BE2C (cell line): ENCODE data around the gene MAEA.

Source experiments
- DNase-seq: peaks from one replicate; pipeline ENCODE4 v3.0.0-alpha.2; 2020
- H3K27me3 ChIP-seq: fragments of 250-450 bp; sonication (Bioruptor Pico); 2 replicates; pipeline ENCODE4 v1.5.1; 2020; ENCODE audit warnings: mild to moderate bottlenecking
- H3K36me3 ChIP-seq: fragments of 250-450 bp; sonication (Bioruptor Pico); 2 replicates; pipeline ENCODE4 v1.5.1; 2020; ENCODE audit warnings: mild to moderate bottlenecking
- H3K4me1 ChIP-seq: fragments of 250-450 bp; sonication (Bioruptor Pico); 2 replicates; pipeline ENCODE4 v1.5.1; 2020
- H3K4me3 ChIP-seq: 2 replicates; pipeline ENCODE4 v1.5.1; 2011; ENCODE audit warnings: low read depth, low read length
- H3K9me3 ChIP-seq: fragments of 250-450 bp; sonication (Bioruptor Pico); 2 replicates; pipeline ENCODE4 v1.5.1; 2020
- TF ChIP-seq, protein P1 (sequence below): IDR thresholded peaks from 2 replicates; pipeline ENCODE4 v1.5.1; 2012; ENCODE audit warnings: mild to moderate bottlenecking, low read depth, low read length

The MAEA gene

DNA sequence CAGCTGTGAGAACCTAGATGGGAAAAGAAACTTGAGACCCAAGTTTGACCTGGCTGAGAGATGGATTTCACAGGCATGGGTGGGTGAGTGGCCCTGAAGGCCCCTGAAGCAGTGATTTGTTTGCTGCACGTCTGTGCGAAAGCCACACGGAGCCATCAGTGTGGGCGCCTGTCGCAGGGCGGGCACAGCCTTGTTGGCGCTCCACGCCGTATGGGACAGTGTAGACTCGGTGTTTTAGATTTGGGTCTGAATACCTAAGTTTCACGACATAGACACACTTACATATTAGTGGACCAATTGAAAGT lies 35.4 kb downstream of the MAEA start:
- peaks cover 53% of the 10 kb centered on the region for H3K36me3 ChIP-seq

DNA sequence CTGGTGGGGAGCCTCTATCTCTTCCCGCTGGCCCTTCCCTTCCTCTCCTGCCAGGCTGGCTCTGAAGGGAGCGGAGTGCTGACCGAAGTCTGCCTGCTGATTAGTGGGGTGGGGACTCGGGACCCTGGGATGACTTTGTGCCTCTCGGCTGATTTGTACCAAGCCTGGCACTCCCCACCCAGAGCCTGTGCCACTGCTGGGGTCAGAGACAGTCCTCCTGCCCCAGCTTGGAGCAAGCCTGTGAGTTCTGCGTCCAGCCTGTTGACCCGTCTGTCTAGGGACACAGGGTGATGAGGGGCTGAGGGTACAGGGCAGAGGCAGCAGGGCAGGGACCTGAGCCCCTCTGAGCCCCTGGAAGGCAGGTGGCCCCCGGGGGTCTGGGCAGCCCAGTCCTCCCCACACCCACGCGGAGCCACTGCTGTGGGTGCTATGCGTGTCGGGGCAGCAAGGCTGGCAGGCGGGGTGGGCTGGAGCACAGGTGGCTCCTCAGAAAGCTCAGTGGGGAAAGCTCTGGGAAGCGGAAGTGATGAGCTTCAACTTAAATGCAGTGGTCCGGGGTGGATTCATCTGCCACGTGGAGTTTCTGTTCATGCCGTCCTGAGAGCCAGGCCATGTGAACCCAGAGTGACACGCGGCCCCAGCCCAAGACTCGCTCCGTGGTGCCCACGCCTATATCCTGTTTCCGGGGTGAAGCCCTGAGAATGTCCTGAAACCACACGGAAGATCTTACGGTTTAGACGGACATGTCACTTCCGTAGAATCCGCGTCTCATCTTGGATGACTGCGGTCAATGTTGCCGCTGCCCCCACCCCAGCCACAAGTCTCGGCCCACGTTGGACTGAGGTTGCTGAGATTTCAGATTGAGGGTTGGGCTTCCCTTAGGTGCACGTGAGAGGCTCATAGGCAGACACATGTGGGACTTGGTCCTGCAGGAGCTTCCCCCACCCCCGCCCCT lies 36.3 kb downstream of the MAEA start:
- Histone ChIP-seq H3K4me3 (no peak overlapping the region), H3K36me3 (peaks cover 53% of the 10 kb centered on the region), H3K4me1 (no peaks in the 10 kb centered on the region), H3K9me3 (no peaks in the 10 kb centered on the region), H3K27me3 (no peaks in the 10 kb centered on the region)
- TF ChIP-seq, protein P1, sequence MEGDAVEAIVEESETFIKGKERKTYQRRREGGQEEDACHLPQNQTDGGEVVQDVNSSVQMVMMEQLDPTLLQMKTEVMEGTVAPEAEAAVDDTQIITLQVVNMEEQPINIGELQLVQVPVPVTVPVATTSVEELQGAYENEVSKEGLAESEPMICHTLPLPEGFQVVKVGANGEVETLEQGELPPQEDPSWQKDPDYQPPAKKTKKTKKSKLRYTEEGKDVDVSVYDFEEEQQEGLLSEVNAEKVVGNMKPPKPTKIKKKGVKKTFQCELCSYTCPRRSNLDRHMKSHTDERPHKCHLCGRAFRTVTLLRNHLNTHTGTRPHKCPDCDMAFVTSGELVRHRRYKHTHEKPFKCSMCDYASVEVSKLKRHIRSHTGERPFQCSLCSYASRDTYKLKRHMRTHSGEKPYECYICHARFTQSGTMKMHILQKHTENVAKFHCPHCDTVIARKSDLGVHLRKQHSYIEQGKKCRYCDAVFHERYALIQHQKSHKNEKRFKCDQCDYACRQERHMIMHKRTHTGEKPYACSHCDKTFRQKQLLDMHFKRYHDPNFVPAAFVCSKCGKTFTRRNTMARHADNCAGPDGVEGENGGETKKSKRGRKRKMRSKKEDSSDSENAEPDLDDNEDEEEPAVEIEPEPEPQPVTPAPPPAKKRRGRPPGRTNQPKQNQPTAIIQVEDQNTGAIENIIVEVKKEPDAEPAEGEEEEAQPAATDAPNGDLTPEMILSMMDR = no peak
- no peak for DNase-seq

More for the DNA sequence above, 35.4 kb downstream of the MAEA start:
- TF ChIP-seq, protein P1 = no peak
- Histone ChIP-seq H3K27me3 (no peaks in the 10 kb centered on the region), H3K4me3 (no peak overlapping the region), H3K9me3 (no peaks in the 10 kb centered on the region), H3K4me1 (no peaks in the 10 kb centered on the region)
- no peak for DNase-seq

DNA sequence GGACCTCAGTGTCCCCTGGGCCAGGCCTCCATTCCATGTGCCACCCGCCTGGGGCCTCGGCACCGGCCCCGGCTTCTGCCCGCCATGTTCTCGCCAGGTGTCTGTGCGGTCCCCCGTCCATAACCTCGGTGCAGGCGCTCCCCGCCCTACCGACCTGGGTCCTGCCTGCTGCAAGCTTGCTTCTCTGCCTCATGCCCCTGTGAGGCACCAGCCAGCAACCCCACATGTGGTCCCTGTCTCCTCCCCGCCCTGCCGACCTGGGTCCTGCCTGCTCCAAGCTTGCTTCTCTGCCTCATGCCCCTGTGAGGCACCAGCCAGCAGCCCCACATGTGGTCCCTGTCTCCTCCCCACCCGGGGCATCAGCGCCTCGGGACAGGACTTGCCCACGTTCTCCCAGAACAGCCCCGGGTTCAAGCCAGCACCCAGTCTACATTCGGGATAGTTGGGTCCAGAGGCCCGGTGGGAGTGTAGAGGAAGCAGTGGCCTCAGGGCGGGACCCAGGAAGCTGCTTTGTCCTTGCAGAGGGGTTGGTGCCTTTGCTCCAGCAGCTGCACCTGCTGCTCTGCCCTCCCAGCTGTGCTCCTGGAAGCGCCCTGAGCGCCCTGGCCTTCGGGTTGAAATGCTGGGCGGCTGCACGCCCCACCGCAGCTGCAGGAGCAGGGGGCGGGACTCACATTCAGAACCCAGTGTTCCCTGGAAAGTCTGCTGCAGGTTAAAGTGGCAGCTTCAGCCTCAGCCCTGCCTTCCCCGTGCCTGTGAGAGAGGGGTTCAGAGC lies 37.2 kb downstream of the MAEA start:
- no peak for DNase-seq
- TF ChIP-seq, protein P1 = no peak
- H3K4me3 ChIP-seq = no peak overlapping the region
- no peaks in the 10 kb centered on the region for H3K9me3 ChIP-seq
- H3K4me1 ChIP-seq = no peaks in the 10 kb centered on the region
- H3K36me3 ChIP-seq = peaks cover 58% of the 10 kb centered on the region
- no peaks in the 10 kb centered on the region for H3K27me3 ChIP-seq

DNA sequence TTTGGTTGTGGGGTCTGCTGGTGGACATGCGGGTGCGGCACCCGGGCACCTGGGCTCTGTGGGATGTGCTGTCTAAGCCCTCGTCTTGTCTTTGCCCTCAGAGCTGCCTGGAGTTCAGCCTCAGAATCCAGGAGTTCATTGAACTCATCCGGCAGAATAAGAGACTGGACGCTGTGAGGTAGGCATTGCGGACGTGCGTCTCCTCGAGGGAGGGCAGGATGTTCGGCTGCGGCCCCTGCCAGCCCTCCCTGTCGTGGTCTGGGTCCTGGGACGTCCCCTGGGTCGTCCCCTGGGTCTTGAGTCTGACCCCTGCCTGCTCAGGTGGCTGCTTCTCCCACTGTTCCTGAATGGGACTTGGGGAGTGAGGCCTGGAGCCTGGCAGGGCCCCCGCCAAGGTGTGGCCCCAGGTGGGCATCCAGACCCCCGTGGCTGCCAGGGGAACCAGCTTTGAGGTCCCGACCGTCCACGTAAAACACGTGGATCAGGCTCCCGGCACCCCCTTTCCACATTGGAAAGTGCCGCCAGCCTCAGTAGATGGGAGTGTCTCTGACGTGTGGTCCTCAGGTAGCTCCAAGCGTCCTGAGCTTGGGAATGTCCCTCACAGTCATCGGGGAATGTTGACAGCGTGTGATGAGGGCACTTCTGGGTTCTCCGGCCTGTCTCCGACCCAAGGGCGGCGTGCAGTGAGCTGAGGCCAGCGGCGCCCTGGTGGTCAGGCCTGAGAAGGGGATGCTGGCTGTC lies 38.0 kb downstream of the MAEA start:
- Histone ChIP-seq H3K4me1 (no peaks in the 10 kb centered on the region), H3K4me3 (no peak overlapping the region), H3K9me3 (no peaks in the 10 kb centered on the region), H3K27me3 (no peaks in the 10 kb centered on the region), H3K36me3 (peaks cover 56% of the 10 kb centered on the region)
- no peak for DNase-seq
- TF ChIP-seq, protein P1 = no peak

DNA sequence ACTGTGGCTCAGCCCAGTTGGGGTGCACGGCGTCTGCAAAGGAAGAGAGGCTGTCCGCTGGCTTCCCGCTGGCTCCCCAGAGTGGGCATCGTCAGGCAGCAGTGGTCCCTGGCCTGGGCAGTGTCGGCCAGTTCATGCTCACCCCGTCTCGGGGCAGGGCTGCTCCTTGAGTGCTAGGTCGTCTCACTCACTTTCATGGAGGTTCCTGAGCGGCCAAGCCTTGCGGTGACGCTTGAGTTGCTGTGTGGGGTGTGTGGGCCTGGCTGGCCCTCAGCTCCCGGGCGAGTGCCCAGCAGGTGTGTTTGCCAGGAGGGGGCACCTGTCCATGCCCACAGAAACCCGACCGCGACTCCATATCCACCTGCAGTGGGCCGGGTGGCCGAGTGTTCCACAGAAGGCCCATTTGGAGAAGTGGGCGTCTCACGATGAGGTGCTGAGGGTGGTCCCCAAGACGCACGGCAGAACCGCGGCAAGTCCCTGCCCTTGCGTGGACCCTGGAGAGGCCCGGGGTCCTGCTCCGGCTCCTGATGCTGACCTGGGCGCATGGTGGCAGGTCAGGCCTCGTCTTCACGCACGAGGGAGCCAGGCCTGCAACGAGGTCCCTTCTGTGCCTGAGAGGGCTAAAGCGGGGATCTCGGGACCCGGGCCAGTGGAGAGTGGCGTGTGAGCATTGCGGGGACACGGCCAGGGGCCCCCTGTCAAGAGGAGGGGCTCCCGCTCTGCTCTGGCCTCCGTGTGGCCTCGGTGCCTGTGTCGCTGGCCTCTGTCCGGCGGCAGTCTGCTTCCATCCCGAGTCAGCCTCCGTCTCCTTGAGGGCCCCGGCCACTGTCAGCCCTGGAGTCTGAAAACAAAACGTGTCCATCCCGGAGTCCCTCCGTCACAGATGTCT lies 38.8 kb downstream of the MAEA start:
- H3K36me3 ChIP-seq = peaks cover 55% of the 10 kb centered on the region
- H3K4me3 ChIP-seq = no peak overlapping the region
- no peaks in the 10 kb centered on the region for H3K9me3 ChIP-seq
- TF ChIP-seq, protein P1 = no peak
- DNase-seq = no peak
- H3K4me1 ChIP-seq = no peaks in the 10 kb centered on the region
- H3K27me3 ChIP-seq = no peaks in the 10 kb centered on the region
